ENCODE results near the gene GIGYF2. TPM values are rescaled to one million over a fixed set of nuclear protein-coding genes. Genes with fewer than 3 reads are reported as not detected.

Gene GIGYF2
- total and polyA plus RNA-seq, 2 of the 13 experiments (the other 11 are each of a cell fraction or from before 2014, with no cell fraction given), result 44.9 to 73.5 TPM

GRCh38 chr2:232697059-232697806 is at the start of gene GIGYF2 (continued):
- no peak; the same call in 1 of the 2 replicates for TF ChIP-seq SIX4 (CRISPR knock-in tag; IDR thresholded peaks at IDR 0.05)
- peak; percentile 62 for TF ChIP-seq ARNTL (CRISPR knock-in tag; IDR thresholded peaks at IDR 0.05)
- no peak for TF ChIP-seq HOXA5 (CRISPR knock-in tag; IDR thresholded peaks at IDR 0.05)
- TF ChIP-seq ZNF782 (CRISPR knock-in tag; IDR thresholded peaks at IDR 0.05; ENCODE audit: borderline replicate concordance), result peak; percentile 98
- TF ChIP-seq ZNF501 (CRISPR knock-in tag; IDR thresholded peaks at IDR 0.05), result 0 out of 2 replicates have a peak, but pooled peaks have one; percentile 3
- peak; percentile 51; the same call in 1 of the 2 replicates for TF ChIP-seq NFKB2 (CRISPR knock-in tag; IDR thresholded peaks at IDR 0.05; ENCODE audit: borderline replicate concordance)
- TF ChIP-seq ZNF746 (CRISPR knock-in tag; IDR thresholded peaks at IDR 0.05), result no peak; the same call in 1 of the 2 replicates
- no peak for TF ChIP-seq ZNF639 (CRISPR knock-in tag; conservative IDR thresholded peaks at IDR 0.05)
- TF ChIP-seq HDAC1 (CRISPR knock-in tag; IDR thresholded peaks at IDR 0.05), result no peak; the same call in 1 of the 2 replicates
- TF ChIP-seq ZBTB49 (CRISPR knock-in tag; IDR thresholded peaks at IDR 0.05; ENCODE audit: borderline replicate concordance), result 0 out of 2 replicates have a peak, but pooled peaks have one; percentile 33
- peak; percentile 50; the same call in 1 of the 2 replicates for TF ChIP-seq ZNF431 (CRISPR knock-in tag; IDR thresholded peaks at IDR 0.05; ENCODE audit: borderline replicate concordance, low read depth)
- TF ChIP-seq REXO4 (CRISPR knock-in tag; IDR thresholded peaks at IDR 0.05; ENCODE audit: borderline replicate concordance), result peak; percentile 72; the same call in 1 of the 2 replicates
- no peak for TF ChIP-seq ELK4 (CRISPR knock-in tag; IDR thresholded peaks at IDR 0.05; ENCODE audit: borderline replicate concordance)
- no peak for TF ChIP-seq ZNF18 (CRISPR knock-in tag; IDR thresholded peaks at IDR 0.05; ENCODE audit: insufficient replicate concordance)
- peak; percentile 36; the same call in 1 of the 2 replicates for TF ChIP-seq SOX5 (CRISPR knock-in tag; IDR thresholded peaks at IDR 0.05; ENCODE audit: borderline replicate concordance)
- TF ChIP-seq CREB3 (CRISPR knock-in tag; IDR thresholded peaks at IDR 0.05), result no peak
- no peak for TF ChIP-seq ZBTB44 (CRISPR knock-in tag; IDR thresholded peaks at IDR 0.05)
- TF ChIP-seq RFXAP (CRISPR knock-in tag; IDR thresholded peaks at IDR 0.05; ENCODE audit: borderline replicate concordance), result no peak; the same call in 1 of the 2 replicates
- no peak; the same call in 1 of the 2 replicates for TF ChIP-seq ZNF747 (CRISPR knock-in tag; IDR thresholded peaks at IDR 0.05; ENCODE audit: borderline replicate concordance)
